HPDE6-E6E7 (cell line): ENCODE measurements around the gene TAS2R19.
"Not testable (repeated sequence)": the region's sequence is repeated elsewhere in the genome, so short reads cannot be mapped to it uniquely, and the experiment has no call there.

ENCODE experiments used
- DNase-seq: peaks from one replicate; pipeline ENCODE4 v3.0.0; 2011; ENCODE audit warnings: missing footprints; ENCODE audit errors: extremely low spot score

TAS2R19 gene

GRCh38 chr12:11022520-11022919 lies at the start of gene TAS2R19:
TSS of gene TAS2R19 (minus strand) at chr12:11022620. CDS start at chr12:11022571, 49 bp downstream.
- DNase-seq = no peak

- no peak for DNase-seq
These were observed 49.0 kb upstream of the TAS2R19 start for GRCh38 chr12:11071414-11071813.

GRCh38 chr12:11070999-11071398 lies 48.6 kb upstream of the TAS2R19 start:
- DNase-seq = no peak

- no peak for DNase-seq
These were observed 47.5 kb upstream of the TAS2R19 start for GRCh38 chr12:11069854-11070365.

- no peak for DNase-seq
These were observed 45.1 kb upstream of the TAS2R19 start for GRCh38 chr12:11067514-11067913.

- DNase-seq = not testable (repeated sequence)
These were observed 39.8 kb upstream of the TAS2R19 start, which contains the start of gene TAS2R46 for GRCh38 chr12:11062194-11062593. TSS of gene TAS2R46 (minus strand) at chr12:11062294. CDS start at chr12:11062294, 0 bp downstream.

GRCh38 chr12:11059784-11060183 lies 37.4 kb upstream of the TAS2R19 start:
- no peak for DNase-seq

GRCh38 chr12:11059041-11059440 lies 36.6 kb upstream of the TAS2R19 start:
- DNase-seq = no peak

- no peak for DNase-seq
These were observed 32.9 kb upstream of the TAS2R19 start for GRCh38 chr12:11055306-11055705.

GRCh38 chr12:11049806-11050531 lies 27.5 kb upstream of the TAS2R19 start:
- not testable (repeated sequence) for DNase-seq

GRCh38 chr12:11041366-11041765 lies 18.9 kb upstream of the TAS2R19 start:
- DNase-seq = not testable (repeated sequence)

- no peak for DNase-seq
These were observed 17.7 kb upstream of the TAS2R19 start for GRCh38 chr12:11040162-11040561.

GRCh38 chr12:11039171-11039570 lies 16.8 kb upstream of the TAS2R19 start:
- no peak for DNase-seq

- DNase-seq = not testable (repeated sequence)
These were observed 11.5 kb upstream of the TAS2R19 start for GRCh38 chr12:11033959-11034358.

- no peak for DNase-seq
These were observed 8.9 kb upstream of the TAS2R19 start, which contains the start of gene TAS2R31 for GRCh38 chr12:11031307-11031706. TSS of gene TAS2R31 (minus strand) at chr12:11031407. CDS start at chr12:11031335, 72 bp downstream.

GRCh38 chr12:11026118-11026517 lies 3.7 kb upstream of the TAS2R19 start:
- DNase-seq = no peak

- no peak for DNase-seq
These were observed 967 bp upstream of the TAS2R19 start for GRCh38 chr12:11023387-11023786.

GRCh38 chr12:11016937-11017336 lies 5.5 kb downstream of the TAS2R19 start:
- no peak for DNase-seq

GRCh38 chr12:11015775-11016430 lies 6.5 kb downstream of the TAS2R19 start:
- no peak for DNase-seq

GRCh38 chr12:11014234-11014633 lies 8.2 kb downstream of the TAS2R19 start:
- no peak for DNase-seq

- DNase-seq = no peak
These were observed 14.8 kb downstream of the TAS2R19 start for GRCh38 chr12:11007608-11008007.

GRCh38 chr12:10998204-10998603 lies 24.2 kb downstream of the TAS2R19 start, which contains the start of gene TAS2R20:
TSS of gene TAS2R20 (minus strand) at chr12:10998304. CDS start at chr12:10997875, 429 bp downstream.
- no peak for DNase-seq

GRCh38 chr12:10994307-10994706 lies 28.1 kb downstream of the TAS2R19 start:
- no peak for DNase-seq
